Retinal pigment epithelial cell (primary cell): Measurements from ENCODE around the gene EAF1.

Experiments used
- DNase-seq: peaks from one replicate; pipeline ENCODE4 v3.0.0-alpha.2; 2010; ENCODE audit warnings: low read depth
- H3K4me3 ChIP-seq: 2 replicates; pipeline ENCODE4 v1.5.1; 2011; ENCODE audit warnings: mild to moderate bottlenecking, low read length, control low read depth, moderate library complexity
- TF ChIP-seq, protein P1 (sequence below): conservative IDR thresholded peaks from 2 replicates; pipeline ENCODE4 v1.5.1; 2011; ENCODE audit warnings: low read depth, low read length, control low read depth, inconsistent platforms

EAF1 gene

DNA sequence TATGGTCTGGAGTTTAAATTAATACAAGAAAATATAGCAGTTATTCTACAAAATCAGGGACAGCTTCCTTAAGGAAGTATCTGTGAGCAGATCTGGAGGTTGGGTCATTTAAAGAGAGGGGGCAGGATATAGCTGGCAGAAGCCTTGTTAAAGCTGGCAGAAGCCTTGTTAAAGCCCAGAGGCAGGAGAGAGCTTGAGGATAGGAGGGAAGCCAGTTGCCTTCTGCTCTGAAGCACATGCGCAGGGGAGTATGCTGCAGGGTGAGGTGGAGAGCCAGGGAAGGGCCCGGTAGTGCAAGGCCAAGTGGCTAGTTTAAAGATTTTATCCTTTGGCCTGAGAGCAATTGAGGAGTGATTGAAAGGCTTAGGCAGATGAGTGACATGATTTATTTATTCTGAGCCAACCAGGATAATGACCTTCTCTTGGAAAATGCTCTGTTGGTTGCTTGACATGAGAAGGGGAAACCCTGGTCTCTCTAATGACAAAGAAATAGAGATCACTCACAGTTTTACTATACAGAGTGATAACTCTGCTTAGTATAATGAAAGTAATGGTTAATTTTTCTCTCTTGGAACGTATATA lies 3.9 kb downstream of the EAF1 start:
- H3K4me3 ChIP-seq: no peak overlapping the region
- TF ChIP-seq, protein P1, sequence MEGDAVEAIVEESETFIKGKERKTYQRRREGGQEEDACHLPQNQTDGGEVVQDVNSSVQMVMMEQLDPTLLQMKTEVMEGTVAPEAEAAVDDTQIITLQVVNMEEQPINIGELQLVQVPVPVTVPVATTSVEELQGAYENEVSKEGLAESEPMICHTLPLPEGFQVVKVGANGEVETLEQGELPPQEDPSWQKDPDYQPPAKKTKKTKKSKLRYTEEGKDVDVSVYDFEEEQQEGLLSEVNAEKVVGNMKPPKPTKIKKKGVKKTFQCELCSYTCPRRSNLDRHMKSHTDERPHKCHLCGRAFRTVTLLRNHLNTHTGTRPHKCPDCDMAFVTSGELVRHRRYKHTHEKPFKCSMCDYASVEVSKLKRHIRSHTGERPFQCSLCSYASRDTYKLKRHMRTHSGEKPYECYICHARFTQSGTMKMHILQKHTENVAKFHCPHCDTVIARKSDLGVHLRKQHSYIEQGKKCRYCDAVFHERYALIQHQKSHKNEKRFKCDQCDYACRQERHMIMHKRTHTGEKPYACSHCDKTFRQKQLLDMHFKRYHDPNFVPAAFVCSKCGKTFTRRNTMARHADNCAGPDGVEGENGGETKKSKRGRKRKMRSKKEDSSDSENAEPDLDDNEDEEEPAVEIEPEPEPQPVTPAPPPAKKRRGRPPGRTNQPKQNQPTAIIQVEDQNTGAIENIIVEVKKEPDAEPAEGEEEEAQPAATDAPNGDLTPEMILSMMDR: no peak
- DNase-seq: no peak

GRCh38 chr3:15433531-15433930 lies 6.1 kb downstream of the EAF1 start:
- no peak for DNase-seq
- TF ChIP-seq, protein P1: no peak
- no peak overlapping the region for H3K4me3 ChIP-seq

GRCh38 chr3:15434756-15435155 lies 7.4 kb downstream of the EAF1 start:
- no peak for DNase-seq
- H3K4me3 ChIP-seq: no peak overlapping the region
- TF ChIP-seq, protein P1: no peak

- no peak overlapping the region for H3K4me3 ChIP-seq
- TF ChIP-seq, protein P1: no peak
- no peak for DNase-seq
Observed at GRCh38 chr3:15436246-15436645, 8.8 kb downstream of the EAF1 start.

DNA sequence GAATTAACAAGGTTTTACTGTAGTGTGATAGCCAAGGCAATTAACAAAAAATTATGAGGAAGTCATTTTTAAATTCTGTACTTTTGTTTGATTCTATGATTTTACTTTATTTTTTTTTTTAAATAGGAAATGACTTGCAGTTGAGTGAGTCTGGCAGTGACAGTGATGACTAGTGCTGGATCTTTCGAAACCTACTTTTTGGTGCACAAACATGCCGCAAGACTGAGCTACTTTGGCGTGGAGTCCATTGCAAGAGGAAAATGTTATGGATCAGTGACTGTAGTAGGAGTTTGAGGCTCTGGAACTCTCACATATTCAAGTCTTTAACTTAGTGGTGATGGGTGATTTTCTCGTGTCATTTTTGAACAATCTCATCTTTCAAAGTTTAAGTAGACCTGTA lies 11.6 kb downstream of the EAF1 start:
- no peak overlapping the region for H3K4me3 ChIP-seq
- DNase-seq: no peak
- TF ChIP-seq, protein P1: no peak

DNA sequence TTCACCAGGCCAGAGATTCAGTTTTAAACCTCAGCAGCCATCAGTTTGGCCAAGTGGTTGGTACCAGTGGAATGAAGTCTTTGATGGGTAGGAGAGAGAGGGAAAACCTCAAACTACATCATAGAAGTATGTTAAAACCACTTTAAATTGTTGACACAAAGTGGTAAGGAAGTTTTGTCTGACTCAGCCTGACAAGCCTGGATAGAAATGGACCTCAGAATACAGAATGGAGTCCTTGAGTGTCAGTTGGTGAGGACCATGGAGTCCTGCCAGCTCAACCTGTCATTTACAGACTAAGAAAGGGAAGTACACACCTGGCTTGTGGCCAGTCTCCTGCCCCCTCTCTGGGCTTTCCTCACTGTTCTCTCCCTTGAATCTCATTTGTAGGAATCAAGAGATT lies 12.1 kb downstream of the EAF1 start:
- H3K4me3 ChIP-seq: no peak overlapping the region
- DNase-seq: no peak
- TF ChIP-seq, protein P1: no peak

- H3K4me3 ChIP-seq: no peak overlapping the region
- TF ChIP-seq, protein P1: no peak
- DNase-seq: no peak
Observed at GRCh38 chr3:15440891-15441290, 13.5 kb downstream of the EAF1 start.
